ENCODE measurements around the gene FBLN7. TPM values are rescaled to one million over a fixed set of nuclear protein-coding genes. Genes with fewer than 3 reads are reported as not detected.

The FBLN7 gene
- total RNA-seq, 1 donor from 2014 or later: 0.32 TPM

DNA sequence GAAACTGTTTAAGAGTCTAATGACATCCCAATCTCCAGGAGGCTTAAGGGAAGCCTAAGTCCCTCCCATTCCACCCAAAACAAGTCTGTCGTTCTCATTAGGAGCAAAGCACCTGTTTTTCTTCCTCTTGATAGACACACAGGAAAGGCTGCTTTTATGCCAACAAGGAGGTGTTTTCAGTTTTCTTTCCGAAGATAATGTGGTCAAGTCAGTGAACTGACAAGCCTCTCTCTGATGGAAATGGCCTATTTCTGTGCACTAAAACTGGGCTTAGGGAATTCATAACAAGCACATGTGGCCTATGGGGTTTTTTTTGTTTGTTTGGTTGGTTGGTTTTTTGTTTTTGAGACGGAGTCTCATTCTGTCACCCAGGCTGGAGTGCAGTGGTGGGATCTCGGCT, 36.2 kb downstream of the FBLN7 start:
- no peak for DNase-seq
- intact Hi-C loops (cut with micrococcal nuclease): no loop called here
- ATAC-seq: no peak

DNA sequence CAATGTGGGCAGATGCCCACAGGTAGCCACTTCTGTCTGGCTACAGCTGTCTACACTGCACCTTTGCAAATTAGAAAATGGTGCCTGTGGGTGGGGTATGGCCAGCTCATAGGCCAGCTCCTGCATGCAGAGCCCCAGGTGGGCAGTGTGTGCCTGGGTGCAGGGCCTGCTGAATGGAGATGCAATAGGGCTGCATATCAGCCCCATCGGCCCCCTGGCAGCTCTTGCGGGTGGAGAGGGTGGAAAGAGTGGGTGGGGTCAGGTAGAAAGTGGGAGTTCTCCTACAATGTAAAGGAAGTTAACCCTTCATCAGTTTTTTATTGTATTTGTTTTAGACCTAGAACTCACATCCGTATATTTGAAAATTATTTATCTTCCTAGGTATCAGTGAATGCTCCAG, 37.1 kb downstream of the FBLN7 start:
- intact Hi-C loops (cut with micrococcal nuclease): no loop called here
- no peak for ATAC-seq
- DNase-seq: no peak

GRCh38 chr2:112175958-112176573, 37.9 kb downstream of the FBLN7 start:
- DNase-seq (no peak), ATAC-seq (no peak)
- intact Hi-C loops (cut with micrococcal nuclease): no loop called here

DNA sequence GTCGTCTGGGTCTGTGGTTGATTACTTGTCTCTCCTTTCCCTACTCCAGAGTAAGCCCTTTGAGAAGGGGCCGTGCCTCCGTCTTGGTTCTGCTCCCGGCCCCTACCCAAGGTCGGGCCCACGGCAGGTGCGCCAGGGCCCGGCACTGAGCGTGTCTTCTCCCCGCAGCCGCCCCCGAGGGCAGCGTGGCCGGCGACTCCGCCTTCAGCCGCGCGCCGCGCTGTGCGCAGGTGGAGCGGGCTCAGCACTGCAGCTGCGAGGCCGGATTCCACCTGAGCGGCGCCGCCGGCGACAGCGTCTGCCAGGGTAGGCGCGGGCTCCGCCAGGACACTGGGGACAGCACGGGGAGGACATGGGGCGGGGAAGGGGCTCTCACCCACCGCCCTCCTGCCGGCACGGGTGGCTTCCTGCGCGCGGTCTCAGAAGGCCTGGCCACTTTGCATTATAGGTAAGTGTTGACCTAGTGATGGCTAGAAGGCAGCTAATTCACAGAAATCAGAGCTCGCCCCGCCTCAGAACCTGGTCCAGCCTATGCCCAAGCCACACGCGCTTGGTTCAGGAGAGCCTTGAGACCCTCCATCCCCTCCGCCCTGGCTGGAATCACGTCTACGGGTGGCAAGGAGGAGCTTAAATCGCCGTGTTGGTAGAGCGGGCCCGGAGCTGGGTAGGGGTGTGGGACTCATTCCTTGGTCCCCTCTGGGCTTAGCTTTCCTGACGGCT, 43.5 kb downstream of the FBLN7 start:
- no peak for DNase-seq
- intact Hi-C loops (cut with micrococcal nuclease): no loop called here
- peak; percentile 46 for ATAC-seq

DNA sequence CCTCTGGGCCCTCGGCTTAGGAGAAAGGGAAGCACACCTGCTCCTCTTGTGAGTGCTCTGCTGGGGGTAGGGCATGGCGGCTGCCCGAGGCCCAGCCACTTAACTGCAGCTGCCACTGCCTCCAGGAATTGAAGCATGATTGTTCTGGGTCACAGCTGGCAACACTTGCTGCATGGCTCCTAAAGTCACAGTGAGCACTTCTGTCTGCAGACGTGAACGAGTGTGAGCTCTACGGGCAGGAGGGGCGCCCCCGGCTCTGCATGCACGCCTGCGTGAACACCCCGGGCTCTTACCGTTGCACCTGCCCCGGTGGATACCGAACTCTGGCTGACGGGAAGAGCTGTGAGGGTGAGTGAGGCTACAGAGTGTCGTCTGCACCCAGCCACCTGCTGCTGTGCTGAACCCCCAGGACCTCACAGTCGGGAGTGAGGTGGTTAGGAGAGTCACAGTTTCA, 44.4 kb downstream of the FBLN7 start:
- intact Hi-C loops (cut with micrococcal nuclease): no loop called here
- no peak for DNase-seq
- ATAC-seq: no peak

DNA sequence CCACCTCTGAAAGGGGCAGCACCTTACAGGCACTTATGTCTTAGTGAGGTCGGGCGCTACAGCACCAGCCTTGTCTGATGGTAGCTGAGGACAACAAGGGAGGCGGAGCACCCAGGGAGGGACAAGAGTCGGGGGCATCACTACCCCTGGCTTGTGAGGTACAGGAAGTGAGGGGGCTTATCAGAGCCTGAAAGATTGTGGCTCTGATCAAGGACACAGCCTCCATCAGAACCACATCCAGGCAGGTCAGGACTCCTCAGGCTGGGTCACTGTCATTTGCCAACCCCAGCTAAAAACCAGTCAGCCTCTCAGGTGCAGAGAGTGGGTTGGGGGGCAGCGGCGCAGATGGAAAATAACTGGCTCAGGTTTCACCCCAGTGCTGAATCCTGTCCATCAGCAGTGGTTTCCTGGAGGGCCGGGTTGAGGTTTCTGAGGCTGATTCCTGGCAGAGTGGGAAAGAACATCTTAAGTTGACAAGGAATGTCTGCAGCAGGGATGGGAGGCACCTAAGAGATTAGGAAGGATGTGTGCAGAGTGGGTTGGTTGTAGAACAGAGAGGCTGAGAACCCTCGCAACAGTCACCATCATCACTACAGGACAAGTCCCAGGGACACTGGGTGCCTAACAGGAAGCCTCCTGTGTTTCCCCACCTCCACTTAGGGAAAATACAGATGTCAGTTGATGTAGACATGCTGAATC, 45.3 kb downstream of the FBLN7 start:
- intact Hi-C loops (cut with micrococcal nuclease): no loop called here
- ATAC-seq: no peak

GRCh38 chr2:112184121-112184520, 45.9 kb downstream of the FBLN7 start:
- no peak for DNase-seq
- intact Hi-C loops (cut with micrococcal nuclease): no loop called here
- ATAC-seq: no peak

More for the DNA sequence above, 45.3 kb downstream of the FBLN7 start:
- DNase-seq: no peak

DNA sequence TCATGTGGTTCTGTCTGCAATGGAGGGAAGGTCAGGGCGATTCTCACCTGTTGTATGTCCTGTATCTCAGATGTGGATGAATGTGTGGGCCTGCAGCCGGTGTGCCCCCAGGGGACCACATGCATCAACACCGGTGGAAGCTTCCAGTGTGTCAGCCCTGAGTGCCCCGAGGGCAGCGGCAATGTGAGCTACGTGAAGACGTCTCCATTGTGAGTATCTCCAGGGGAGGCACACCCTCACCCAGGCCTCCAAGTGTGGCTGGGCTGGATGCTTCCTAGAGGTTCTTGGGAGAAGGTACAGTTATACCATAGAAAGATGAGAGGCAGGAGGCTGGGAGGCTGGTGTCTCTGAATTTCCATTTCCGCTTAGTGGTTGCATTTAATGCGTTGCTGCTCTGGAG, 46.9 kb downstream of the FBLN7 start:
- ATAC-seq (no peak), DNase-seq (no peak)
- intact Hi-C loops (cut with micrococcal nuclease): no loop called here

- no peak for ATAC-seq
- intact Hi-C loops (cut with micrococcal nuclease): no loop called here
- no peak for DNase-seq
Measured at GRCh38 chr2:112187046-112187715, 49.0 kb downstream of the FBLN7 start.

GRCh38 chr2:112187805-112188596, 49.8 kb downstream of the FBLN7 start:
- DNase-seq: no peak
- ATAC-seq: no peak
- intact Hi-C loops (cut with micrococcal nuclease): no loop called here

DNA sequence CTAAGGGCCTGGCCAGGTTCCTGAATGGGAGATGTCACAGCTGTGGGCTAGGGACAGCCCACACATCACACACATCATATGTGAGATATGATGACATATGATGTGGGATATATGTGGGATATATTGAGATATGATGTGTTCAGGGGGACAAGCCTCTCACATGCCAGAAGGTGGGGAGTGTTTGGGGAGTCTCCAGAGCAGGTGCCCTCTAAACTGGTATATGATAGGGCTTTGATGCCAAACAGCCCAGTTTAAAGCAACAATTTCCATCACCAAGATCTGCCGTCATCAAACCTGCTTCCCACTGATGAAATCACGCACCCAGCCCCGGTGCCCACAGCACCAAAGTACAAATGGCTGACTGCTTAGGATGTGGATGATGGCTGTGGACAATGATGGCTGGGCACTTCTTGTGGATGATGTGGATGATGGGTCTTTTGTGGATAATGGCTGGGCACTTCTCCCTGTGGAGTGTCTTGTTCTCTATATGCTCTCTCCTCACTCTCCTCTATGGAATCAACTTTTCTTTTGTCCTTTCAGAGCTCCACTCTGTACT, 50.9 kb downstream of the FBLN7 start:
- ATAC-seq (no peak), DNase-seq (no peak)
- intact Hi-C loops (cut with micrococcal nuclease): no loop called here

- no peak for ATAC-seq
- DNase-seq: no peak
- intact Hi-C loops (cut with micrococcal nuclease): no loop called here
Measured at GRCh38 chr2:112194028-112194427, 55.8 kb downstream of the FBLN7 start.

DNA sequence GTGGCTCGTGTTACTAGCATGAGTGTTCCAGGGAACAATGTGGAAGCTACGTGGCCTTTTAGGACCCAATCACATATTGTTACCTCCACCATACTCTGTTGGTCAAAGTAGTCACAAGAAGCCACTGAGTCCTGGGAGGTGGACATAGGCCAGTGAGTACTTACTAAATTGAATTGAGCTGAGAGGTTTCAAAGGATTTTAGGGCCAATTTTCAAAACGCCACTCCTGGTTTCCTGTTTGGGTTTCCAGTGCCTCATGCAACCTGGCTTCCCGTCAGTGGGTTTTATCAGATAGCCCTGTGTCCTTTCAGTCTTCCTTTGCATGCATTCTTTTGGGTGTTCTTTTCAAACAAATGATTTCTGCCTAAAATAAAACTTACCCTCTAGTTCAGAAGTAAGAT, 56.3 kb downstream of the FBLN7 start:
- intact Hi-C loops (cut with micrococcal nuclease): no loop called here
- DNase-seq (no peak), ATAC-seq (no peak)

GRCh38 chr2:112195167-112195766, 57.1 kb downstream of the FBLN7 start:
- DNase-seq: no peak
- intact Hi-C loops (cut with micrococcal nuclease): no loop called here
- no peak for ATAC-seq

GRCh38 chr2:112195950-112196349, 57.8 kb downstream of the FBLN7 start:
- ATAC-seq (no peak), DNase-seq (no peak)
- intact Hi-C loops (cut with micrococcal nuclease): no loop called here

- intact Hi-C loops (cut with micrococcal nuclease): no loop called here
- DNase-seq: no peak
- ATAC-seq: no peak
Measured at GRCh38 chr2:112197868-112198267, 59.7 kb downstream of the FBLN7 start.

- ATAC-seq (no peak), DNase-seq (no peak)
- intact Hi-C loops (cut with micrococcal nuclease): no loop called here
Measured at GRCh38 chr2:112198780-112199179, 60.6 kb downstream of the FBLN7 start.

DNA sequence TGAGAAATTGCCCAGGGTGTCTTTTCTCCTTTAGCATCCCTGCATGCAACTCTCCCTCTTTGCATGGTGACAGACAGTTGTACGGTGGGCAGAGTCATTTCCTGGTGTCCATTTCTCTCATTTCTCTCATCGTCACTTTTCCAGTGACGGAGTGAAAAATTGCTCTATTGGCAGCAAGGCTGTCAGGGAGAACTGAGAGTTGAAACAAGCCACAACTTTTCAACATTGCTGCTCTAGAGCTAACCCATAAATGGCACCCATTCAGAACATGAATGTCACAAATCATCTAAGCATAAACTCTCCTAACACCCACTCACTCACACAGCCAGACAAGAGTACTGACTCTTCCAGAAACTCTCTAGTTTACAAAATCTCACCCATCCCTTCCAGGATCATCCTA, 61.0 kb downstream of the FBLN7 start:
- intact Hi-C loops (cut with micrococcal nuclease): no loop called here
- DNase-seq: no peak
- no peak for ATAC-seq

Data from left ventricle myocardium superior (tissue), 1 donor.